GM21737 (cell line): ENCODE data around the gene SPPL2B.

Source experiments
- ATAC-seq: cut with Tn5 transposase; IDR thresholded peaks from one replicate; pipeline ENCODE4 v1.9.1; 2021; ENCODE audit warnings: mild to moderate bottlenecking, moderate library complexity; ENCODE audit not compliant: unreplicated experiment

The SPPL2B gene

DNA sequence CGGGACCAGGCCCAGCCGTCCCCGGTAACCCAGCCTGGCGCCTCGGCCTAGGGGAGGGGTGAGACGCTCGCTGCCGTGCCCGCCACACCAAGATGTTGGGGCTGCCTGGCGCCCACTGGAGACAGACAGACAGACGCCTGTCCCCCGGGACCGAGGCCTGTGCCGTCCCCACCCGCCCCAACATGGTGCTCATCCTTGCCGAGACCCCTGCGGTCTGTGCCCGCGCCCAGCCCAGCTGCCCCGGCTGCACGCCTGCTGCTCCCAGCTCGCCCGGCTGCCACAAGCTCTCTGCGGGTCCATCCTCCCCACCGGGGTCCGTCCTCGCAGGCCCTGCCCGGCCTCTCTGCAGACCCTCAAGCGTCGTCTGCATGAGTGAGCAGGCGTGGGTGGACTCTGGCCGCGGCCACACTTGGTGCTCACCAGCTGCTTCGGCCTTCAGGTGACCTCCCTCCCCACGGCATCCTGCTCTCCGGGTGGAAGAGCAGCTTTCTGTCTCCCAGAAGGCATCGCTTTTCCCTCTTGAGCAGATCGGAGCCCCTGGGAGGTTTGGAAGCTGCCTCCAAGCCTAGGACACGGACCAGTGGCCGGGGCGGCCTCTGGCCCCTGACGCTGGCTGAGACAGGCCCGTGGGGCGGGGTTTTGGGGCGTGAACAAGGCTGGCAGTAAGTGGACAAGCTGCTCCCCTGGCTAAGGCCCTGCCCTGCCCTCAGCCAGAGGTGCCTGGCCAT, 24.8 kb downstream of the SPPL2B start:
- ATAC-seq = no peak

GRCh38 chr19:2353887-2354592, 25.6 kb downstream of the SPPL2B start:
- no peak for ATAC-seq

- no peak for ATAC-seq
Observed at GRCh38 chr19:2354670-2355069, 26.2 kb downstream of the SPPL2B start.

GRCh38 chr19:2355168-2356035, 26.9 kb downstream of the SPPL2B start:
- no peak for ATAC-seq

DNA sequence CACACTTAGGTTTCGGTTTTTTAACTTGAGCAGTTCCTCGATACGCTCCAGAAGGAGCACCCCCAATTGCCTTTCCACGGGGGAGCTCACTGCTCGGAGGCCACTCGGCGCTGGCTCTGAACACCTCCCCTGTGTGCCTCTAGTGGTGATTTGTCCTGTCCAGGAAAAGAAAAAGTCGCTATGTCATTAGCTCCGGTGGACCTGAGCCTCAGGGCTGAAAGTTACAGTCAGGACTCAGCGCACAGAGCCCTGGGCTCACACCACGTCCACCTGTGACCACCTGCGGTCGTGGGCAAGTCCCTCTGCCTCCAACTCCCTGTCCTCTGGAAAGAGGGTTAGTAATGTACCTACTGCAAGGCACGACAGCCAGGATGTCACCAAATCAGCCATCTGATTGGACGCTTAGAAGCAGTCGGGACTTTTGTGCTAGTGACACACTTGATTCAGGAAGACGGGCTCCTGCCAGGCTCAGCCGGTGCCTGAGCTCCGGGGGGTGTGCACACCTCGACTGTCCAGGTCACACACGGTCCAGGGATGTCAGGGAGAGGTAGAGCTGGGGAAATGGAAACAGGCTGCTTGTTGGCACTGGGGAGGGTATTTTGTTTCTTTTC, 27.7 kb downstream of the SPPL2B start:
- no peak for ATAC-seq

- ATAC-seq = no peak
Observed at GRCh38 chr19:2357279-2358206, 29.1 kb downstream of the SPPL2B start.

GRCh38 chr19:2358548-2359173, 30.2 kb downstream of the SPPL2B start:
- no peak for ATAC-seq

DNA sequence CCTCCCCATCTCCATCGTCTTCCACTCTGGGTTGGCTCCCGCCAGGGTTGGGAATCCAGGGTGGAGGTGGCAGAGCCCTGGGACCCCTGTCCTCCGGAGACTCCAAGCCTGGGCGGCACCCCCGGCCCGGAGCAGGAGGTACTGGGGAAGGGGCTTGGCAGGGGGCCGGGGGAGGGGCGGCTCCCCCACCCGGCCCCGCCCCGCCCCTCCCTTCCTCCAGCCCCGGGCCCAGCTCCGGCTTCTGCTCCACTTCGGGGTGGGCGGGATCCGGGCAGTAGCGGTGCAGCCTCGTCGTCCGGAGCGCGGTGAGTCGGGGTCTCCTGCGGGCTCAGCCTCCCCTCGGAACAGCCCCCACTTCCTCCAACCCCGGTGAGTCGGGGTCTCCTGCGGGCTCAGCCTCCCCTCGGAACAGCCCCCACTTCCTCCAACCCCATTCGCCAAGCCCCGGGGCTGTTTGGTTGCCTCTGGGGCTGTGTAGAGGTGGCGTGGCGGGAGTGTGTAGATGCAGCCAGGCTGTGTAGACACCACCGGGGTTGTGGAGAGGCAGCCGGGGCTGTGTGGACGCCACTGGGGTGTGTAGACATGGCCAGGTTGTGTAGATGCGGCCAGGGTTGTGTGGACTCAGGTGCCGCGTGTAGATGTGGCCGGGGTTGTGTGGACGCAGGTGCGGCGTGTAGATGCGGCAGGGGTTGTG, 31.7 kb downstream of the SPPL2B start, which contains the start of gene TMPRSS9:
TMPRSS9 (plus strand) TSS at position 274 of the 694 bp plus-strand sequence. CDS start 29,521 bp downstream, outside the sequence.
- no peak for ATAC-seq

DNA sequence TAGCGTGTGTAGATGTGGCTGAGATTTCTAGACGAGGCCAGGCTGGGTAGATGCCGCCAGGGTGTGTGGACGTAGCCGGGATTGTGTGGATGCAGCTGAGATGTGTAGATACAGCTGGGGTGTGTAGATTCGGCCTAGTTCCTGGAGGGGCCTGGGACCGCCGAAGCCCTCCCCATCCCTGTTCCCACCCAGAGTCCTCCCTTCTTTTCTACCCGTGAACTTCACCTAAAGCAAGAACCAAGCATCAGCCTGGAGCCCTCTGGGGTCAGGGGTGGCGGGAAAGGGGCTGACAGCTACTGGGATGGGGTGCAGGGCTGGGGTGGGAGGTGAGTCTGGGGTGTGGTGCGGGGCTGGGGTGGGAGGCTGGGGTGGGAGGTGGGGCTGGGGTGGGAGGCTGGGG, 32.3 kb downstream of the SPPL2B start:
- no peak for ATAC-seq

GRCh38 chr19:2361246-2362045, 33.0 kb downstream of the SPPL2B start:
- no peak for ATAC-seq

- no peak for ATAC-seq
Observed at GRCh38 chr19:2362046-2362969, 33.8 kb downstream of the SPPL2B start.

GRCh38 chr19:2362970-2363300, 34.5 kb downstream of the SPPL2B start:
- no peak for ATAC-seq

GRCh38 chr19:2363419-2363818, 34.9 kb downstream of the SPPL2B start:
- ATAC-seq = no peak

- ATAC-seq = no peak
Observed at GRCh38 chr19:2365201-2365970, 36.9 kb downstream of the SPPL2B start.

DNA sequence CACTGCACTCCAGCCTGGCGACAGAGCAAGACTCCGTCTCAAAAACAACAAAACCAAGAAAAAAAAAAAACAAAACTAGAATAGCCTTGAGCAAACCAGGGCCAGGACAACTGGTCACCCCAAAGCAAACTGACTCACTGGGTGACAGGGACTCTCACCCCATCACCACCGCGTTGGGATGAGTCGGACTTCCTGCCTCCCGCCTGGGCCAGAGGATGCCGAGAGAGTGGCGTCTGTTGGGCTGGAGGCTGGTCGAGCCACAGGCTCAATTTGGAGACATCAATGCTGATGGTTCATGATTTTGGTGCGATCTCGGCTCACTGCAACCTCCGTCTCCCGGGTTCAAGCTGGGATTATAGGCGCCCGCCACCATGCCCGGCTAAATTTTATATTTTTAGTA, 43.2 kb downstream of the SPPL2B start:
- ATAC-seq = no peak

GRCh38 chr19:2372076-2372612, 43.7 kb downstream of the SPPL2B start:
- ATAC-seq = no peak
